ENCODE measurements around the gene ZNF835. TPM values are rescaled to one million over a fixed set of nuclear protein-coding genes. Genes with fewer than 3 reads are reported as not detected.

ZNF835 gene
- total RNA-seq, 1 donor from 2014 or later = 5.7 TPM

- Mint-ChIP-seq H3K36me3 (ENCODE audit: low read depth) (peaks cover 7% of the 10 kb centered on the region), H3K4me3 (no peak overlapping the region), H3K9me3 (peaks cover 23% of the 10 kb centered on the region), H3K27ac (no peak overlapping the region), H3K4me1 (no peaks in the 10 kb centered on the region), H3K27me3 (no peaks in the 10 kb centered on the region)
- no peak for ATAC-seq (ENCODE audit: low read depth)
- POLR2A ChIA-PET = no interaction called here
- CTCF ChIA-PET = no interaction called here
- TF ChIP-seq, protein P1, sequence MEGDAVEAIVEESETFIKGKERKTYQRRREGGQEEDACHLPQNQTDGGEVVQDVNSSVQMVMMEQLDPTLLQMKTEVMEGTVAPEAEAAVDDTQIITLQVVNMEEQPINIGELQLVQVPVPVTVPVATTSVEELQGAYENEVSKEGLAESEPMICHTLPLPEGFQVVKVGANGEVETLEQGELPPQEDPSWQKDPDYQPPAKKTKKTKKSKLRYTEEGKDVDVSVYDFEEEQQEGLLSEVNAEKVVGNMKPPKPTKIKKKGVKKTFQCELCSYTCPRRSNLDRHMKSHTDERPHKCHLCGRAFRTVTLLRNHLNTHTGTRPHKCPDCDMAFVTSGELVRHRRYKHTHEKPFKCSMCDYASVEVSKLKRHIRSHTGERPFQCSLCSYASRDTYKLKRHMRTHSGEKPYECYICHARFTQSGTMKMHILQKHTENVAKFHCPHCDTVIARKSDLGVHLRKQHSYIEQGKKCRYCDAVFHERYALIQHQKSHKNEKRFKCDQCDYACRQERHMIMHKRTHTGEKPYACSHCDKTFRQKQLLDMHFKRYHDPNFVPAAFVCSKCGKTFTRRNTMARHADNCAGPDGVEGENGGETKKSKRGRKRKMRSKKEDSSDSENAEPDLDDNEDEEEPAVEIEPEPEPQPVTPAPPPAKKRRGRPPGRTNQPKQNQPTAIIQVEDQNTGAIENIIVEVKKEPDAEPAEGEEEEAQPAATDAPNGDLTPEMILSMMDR (IDR thresholded peaks at IDR 0.05) = no peak
- DNase-seq = no peak
- intact Hi-C loops (cut with micrococcal nuclease) = no loop called here
These were observed 36.3 kb upstream of the ZNF835 start for GRCh38 chr19:56707821-56708220.

GRCh38 chr19:56705939-56706338 is 34.4 kb upstream of the ZNF835 start:
- H3K27ac Mint-ChIP-seq = no peak overlapping the region
- peaks cover 21% of the 10 kb centered on the region for H3K9me3 Mint-ChIP-seq
- TF ChIP-seq, protein P1 (IDR thresholded peaks at IDR 0.05) = no peak
- H3K4me3 Mint-ChIP-seq = no peak overlapping the region
- peaks cover 5% of the 10 kb centered on the region for H3K36me3 Mint-ChIP-seq (ENCODE audit: low read depth)
- ATAC-seq (ENCODE audit: low read depth) = no peak
- intact Hi-C loops (cut with micrococcal nuclease) = no loop called here
- ChIA-PET CTCF (no interaction called here), POLR2A (no interaction called here)
- no peaks in the 10 kb centered on the region for H3K27me3 Mint-ChIP-seq
- no peaks in the 10 kb centered on the region for H3K4me1 Mint-ChIP-seq
- no peak for DNase-seq

DNA sequence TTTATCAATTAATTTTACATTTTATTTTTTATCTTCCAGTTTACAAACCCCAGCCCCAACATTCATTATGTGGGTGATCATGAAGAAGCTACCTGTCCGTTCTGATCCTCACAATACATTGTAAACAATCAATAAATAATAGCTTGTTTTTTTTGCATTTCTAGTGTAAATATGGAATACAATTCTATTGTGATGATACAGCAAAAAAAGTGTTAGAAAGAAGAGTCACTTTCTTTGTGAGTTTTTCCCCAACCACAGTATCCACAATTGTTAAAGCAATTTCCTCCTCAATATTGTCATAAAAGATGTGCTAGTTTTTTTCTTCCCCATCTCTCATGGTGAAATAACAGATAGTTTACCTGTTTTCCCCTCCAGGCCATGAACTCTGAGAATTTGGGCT is 30.3 kb upstream of the ZNF835 start:
- H3K36me3 Mint-ChIP-seq (ENCODE audit: low read depth) = peaks cover 3% of the 10 kb centered on the region
- ChIA-PET CTCF (no interaction called here), POLR2A (no interaction called here)
- DNase-seq (no peak), ATAC-seq (ENCODE audit: low read depth) (no peak)
- peaks cover 21% of the 10 kb centered on the region for H3K9me3 Mint-ChIP-seq
- no peak overlapping the region for H3K4me3 Mint-ChIP-seq
- intact Hi-C loops (cut with micrococcal nuclease) = no loop called here
- no peak overlapping the region for H3K27ac Mint-ChIP-seq
- H3K4me1 Mint-ChIP-seq = no peaks in the 10 kb centered on the region
- TF ChIP-seq, protein P1 (IDR thresholded peaks at IDR 0.05) = no peak
- no peaks in the 10 kb centered on the region for H3K27me3 Mint-ChIP-seq

DNA sequence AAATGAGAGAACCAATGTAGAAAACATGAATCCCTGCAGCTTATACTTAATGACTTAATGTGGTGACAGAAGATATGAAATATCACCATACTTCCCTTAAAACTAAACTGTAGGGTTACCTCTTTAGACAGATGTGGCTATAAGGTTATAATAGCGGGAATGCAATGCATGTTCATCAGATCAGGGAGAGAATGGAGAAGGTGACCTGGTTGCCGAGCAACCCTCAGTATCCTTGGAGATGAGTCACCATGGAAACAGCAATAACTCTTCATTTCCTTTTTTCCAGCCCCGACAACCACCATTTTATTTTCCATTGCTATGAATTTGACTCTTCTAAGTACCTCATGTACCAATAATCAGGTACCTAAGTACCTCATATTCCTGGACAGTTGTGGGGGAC is 28.0 kb upstream of the ZNF835 start:
- no peak for ATAC-seq (ENCODE audit: low read depth)
- TF ChIP-seq, protein P1 (IDR thresholded peaks at IDR 0.05) = no peak
- H3K27ac Mint-ChIP-seq = no peak overlapping the region
- H3K4me3 Mint-ChIP-seq = no peak overlapping the region
- DNase-seq = no peak
- no peaks in the 10 kb centered on the region for H3K4me1 Mint-ChIP-seq
- ChIA-PET POLR2A (no interaction called here), CTCF (no interaction called here)
- H3K36me3 Mint-ChIP-seq (ENCODE audit: low read depth) = peaks cover 3% of the 10 kb centered on the region
- intact Hi-C loops (cut with micrococcal nuclease) = no loop called here
- H3K27me3 Mint-ChIP-seq = no peaks in the 10 kb centered on the region
- H3K9me3 Mint-ChIP-seq = peaks cover 13% of the 10 kb centered on the region

- intact Hi-C loops (cut with micrococcal nuclease) = no loop called here
- H3K36me3 Mint-ChIP-seq (ENCODE audit: low read depth) = no peaks in the 10 kb centered on the region
- ATAC-seq (ENCODE audit: low read depth) (no peak), DNase-seq (no peak)
- ChIA-PET CTCF (no interaction called here), POLR2A (no interaction called here)
- no peak overlapping the region for H3K27ac Mint-ChIP-seq
- no peaks in the 10 kb centered on the region for H3K4me1 Mint-ChIP-seq
- no peaks in the 10 kb centered on the region for H3K27me3 Mint-ChIP-seq
- peaks cover 3% of the 10 kb centered on the region for H3K9me3 Mint-ChIP-seq
- no peak overlapping the region for H3K4me3 Mint-ChIP-seq
- TF ChIP-seq, protein P1 (IDR thresholded peaks at IDR 0.05) = no peak
These were observed 20.8 kb upstream of the ZNF835 start for GRCh38 chr19:56692206-56692895.

Measured in activated B cell treated with CpG ODN at 0.5 μM for 24 hours (primary cell).